ENCODE results near the gene PTPRN2.

Gene PTPRN2

GRCh38 chr7:157887400-157887799 is 700.2 kb downstream of the PTPRN2 start:
- H3K4me3 ChIP-seq (ENCODE audit: low read depth, low read length), result no peak overlapping the region
- H3K9ac ChIP-seq, result no peak overlapping the region
- no peak overlapping the region for H2AFZ ChIP-seq
- TF ChIP-seq CTCF (IDR thresholded peaks at IDR 0.05), result no peak
- H3K36me3 ChIP-seq (ENCODE audit: control insufficient read depth, insufficient read depth, low read length), result no peaks in the 10 kb centered on the region
- no peak overlapping the region for H3K27ac ChIP-seq
- no peaks in the 10 kb centered on the region for H3K79me2 ChIP-seq
- no peak overlapping the region for H3K4me2 ChIP-seq (ENCODE audit: low read length)
- no peaks in the 10 kb centered on the region for H3K4me1 ChIP-seq
- H3K27me3 ChIP-seq (ENCODE audit: control insufficient read depth, insufficient read depth, low read length), result no peaks in the 10 kb centered on the region
- H3K9me3 ChIP-seq (ENCODE audit: control insufficient read depth, low read length), result no peaks in the 10 kb centered on the region

- H3K27me3 ChIP-seq (ENCODE audit: control insufficient read depth, insufficient read depth, low read length), result no peaks in the 10 kb centered on the region
- H3K27ac ChIP-seq, result no peak overlapping the region
- H3K36me3 ChIP-seq (ENCODE audit: control insufficient read depth, insufficient read depth, low read length), result no peaks in the 10 kb centered on the region
- no peak overlapping the region for H3K4me3 ChIP-seq (ENCODE audit: low read depth, low read length)
- no peak overlapping the region for H2AFZ ChIP-seq
- no peak overlapping the region for H3K4me2 ChIP-seq (ENCODE audit: low read length)
- no peaks in the 10 kb centered on the region for H3K4me1 ChIP-seq
- H3K9me3 ChIP-seq (ENCODE audit: control insufficient read depth, low read length), result no peaks in the 10 kb centered on the region
- no peak overlapping the region for H3K9ac ChIP-seq
- no peaks in the 10 kb centered on the region for H3K79me2 ChIP-seq
- no peak for TF ChIP-seq CTCF (IDR thresholded peaks at IDR 0.05)
Observed at GRCh38 chr7:157886711-157887110, 700.9 kb downstream of the PTPRN2 start.

GRCh38 chr7:157886266-157886665 is 701.4 kb downstream of the PTPRN2 start:
- Histone ChIP-seq H3K4me3 (ENCODE audit: low read depth, low read length) (no peak overlapping the region), H3K27me3 (ENCODE audit: control insufficient read depth, insufficient read depth, low read length) (no peaks in the 10 kb centered on the region), H3K4me1 (no peaks in the 10 kb centered on the region), H2AFZ (no peak overlapping the region), H3K79me2 (no peaks in the 10 kb centered on the region), H3K4me2 (ENCODE audit: low read length) (no peak overlapping the region), H3K27ac (no peak overlapping the region), H3K36me3 (ENCODE audit: control insufficient read depth, insufficient read depth, low read length) (no peaks in the 10 kb centered on the region), H3K9ac (no peak overlapping the region), H3K9me3 (ENCODE audit: control insufficient read depth, low read length) (no peaks in the 10 kb centered on the region)
- no peak for TF ChIP-seq CTCF (IDR thresholded peaks at IDR 0.05)

GRCh38 chr7:157885140-157885539 is 702.5 kb downstream of the PTPRN2 start:
- no peaks in the 10 kb centered on the region for H3K4me1 ChIP-seq
- H3K27me3 ChIP-seq (ENCODE audit: control insufficient read depth, insufficient read depth, low read length), result no peaks in the 10 kb centered on the region
- no peaks in the 10 kb centered on the region for H3K79me2 ChIP-seq
- no peak overlapping the region for H3K4me3 ChIP-seq (ENCODE audit: low read depth, low read length)
- H3K9me3 ChIP-seq (ENCODE audit: control insufficient read depth, low read length), result no peaks in the 10 kb centered on the region
- H3K36me3 ChIP-seq (ENCODE audit: control insufficient read depth, insufficient read depth, low read length), result no peaks in the 10 kb centered on the region
- no peak for TF ChIP-seq CTCF (IDR thresholded peaks at IDR 0.05)
- H3K9ac ChIP-seq, result no peak overlapping the region
- H3K4me2 ChIP-seq (ENCODE audit: low read length), result no peak overlapping the region
- H3K27ac ChIP-seq, result no peak overlapping the region
- H2AFZ ChIP-seq, result no peak overlapping the region

- no peaks in the 10 kb centered on the region for H3K27me3 ChIP-seq (ENCODE audit: control insufficient read depth, insufficient read depth, low read length)
- no peaks in the 10 kb centered on the region for H3K36me3 ChIP-seq (ENCODE audit: control insufficient read depth, insufficient read depth, low read length)
- no peak overlapping the region for H3K4me3 ChIP-seq (ENCODE audit: low read depth, low read length)
- H3K4me2 ChIP-seq (ENCODE audit: low read length), result no peak overlapping the region
- H2AFZ ChIP-seq, result no peak overlapping the region
- no peak for TF ChIP-seq CTCF (IDR thresholded peaks at IDR 0.05)
- H3K4me1 ChIP-seq, result no peaks in the 10 kb centered on the region
- H3K79me2 ChIP-seq, result no peaks in the 10 kb centered on the region
- no peak overlapping the region for H3K9ac ChIP-seq
- no peaks in the 10 kb centered on the region for H3K9me3 ChIP-seq (ENCODE audit: control insufficient read depth, low read length)
- no peak overlapping the region for H3K27ac ChIP-seq
Observed at GRCh38 chr7:157884461-157885062, 703.1 kb downstream of the PTPRN2 start.

Data from parathyroid adenoma (tissue), 2 donors.